ENCODE data around the gene PTH1R.

The PTH1R gene

DNA sequence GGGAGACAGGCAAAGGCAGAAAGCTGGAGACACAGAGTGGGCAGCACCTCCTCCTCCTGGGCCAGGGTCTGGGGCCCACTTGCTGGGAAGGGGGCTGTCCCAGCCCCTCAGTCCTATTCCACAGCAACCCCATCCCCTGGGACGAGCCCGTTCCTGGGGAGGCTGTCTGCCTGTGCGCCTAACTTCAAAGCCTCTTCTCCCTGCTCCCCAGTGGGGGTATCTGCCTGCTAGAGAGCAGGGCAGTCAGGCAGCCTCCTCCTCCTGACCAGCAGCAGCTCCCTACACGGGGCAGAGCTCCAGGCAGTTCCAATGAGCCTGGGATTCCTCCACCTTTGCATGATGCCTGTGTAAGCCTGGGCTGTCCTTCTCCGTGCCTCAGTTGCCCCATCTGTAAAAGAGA, 6.9 kb downstream of the PTH1R start:
- no peak for DNase-seq

- DNase-seq: no peak
Measured at GRCh38 chr3:46884929-46885328, 7.4 kb downstream of the PTH1R start.

GRCh38 chr3:46885612-46886011, 8.1 kb downstream of the PTH1R start:
- no peak for DNase-seq

DNA sequence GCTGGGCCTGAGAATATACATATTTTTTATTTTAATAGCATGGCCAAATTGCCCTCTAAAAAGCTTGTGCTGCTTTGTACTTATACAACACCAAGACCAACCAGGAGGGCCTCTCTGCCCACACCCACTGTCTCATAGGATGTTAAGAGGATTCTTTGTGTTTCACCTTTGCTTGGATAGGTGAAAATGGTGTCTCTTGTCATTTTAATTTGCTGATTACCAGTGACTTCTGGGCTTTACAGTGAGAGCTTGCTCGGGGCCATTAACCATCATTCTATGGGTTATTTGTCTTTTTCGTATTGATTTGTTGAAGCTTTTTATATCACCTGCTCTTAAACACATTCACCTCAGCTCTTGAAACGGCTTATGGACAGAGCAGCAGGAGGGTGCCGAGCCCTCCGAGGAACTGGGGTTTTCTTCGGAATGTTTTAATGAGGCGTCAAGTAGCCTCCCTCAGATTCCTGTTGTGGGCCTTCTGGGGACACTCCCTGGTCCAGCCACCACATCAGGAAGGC, 10.5 kb downstream of the PTH1R start:
- no peak for DNase-seq

GRCh38 chr3:46888705-46889104, 11.2 kb downstream of the PTH1R start:
- DNase-seq: no peak

DNA sequence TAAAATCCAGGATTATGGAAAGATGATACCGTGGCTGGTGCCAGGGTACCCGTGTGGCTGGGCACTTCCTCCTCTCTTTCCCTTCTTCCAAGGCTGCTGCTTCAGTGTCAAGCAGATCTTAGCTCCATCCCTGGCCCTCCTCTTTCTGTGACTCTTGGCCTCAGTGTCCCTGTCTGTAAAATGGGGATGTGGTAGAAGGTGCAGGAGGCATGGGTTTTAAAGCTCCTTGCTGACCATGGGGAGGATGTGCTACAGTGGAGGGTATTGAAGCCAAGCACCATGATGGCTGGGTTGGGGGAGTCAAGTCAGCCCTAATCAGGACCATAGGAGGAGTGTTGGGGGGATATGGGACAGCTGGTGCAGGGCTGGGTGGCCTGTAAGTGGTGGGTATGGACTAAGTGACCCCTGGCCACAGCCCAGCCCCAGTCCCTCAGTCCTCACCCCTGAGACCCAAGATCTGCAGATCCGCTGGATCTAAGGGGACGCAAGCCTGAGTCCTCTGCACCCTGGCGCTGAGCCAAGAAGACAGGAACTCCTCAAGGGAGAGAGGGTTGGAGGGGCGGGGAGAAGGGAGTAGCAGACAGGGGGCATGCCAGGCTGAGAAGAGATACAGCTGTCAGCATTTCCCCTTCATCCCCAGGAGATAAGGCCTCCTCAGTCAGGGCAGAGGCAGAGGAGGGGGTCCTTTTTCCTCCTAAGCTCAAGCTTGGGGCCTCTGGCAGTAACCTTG, 12.0 kb downstream of the PTH1R start:
- DNase-seq: no peak

GRCh38 chr3:46890132-46890531, 12.6 kb downstream of the PTH1R start:
- DNase-seq: no peak

- DNase-seq: no peak
Measured at GRCh38 chr3:46891132-46891531, 13.6 kb downstream of the PTH1R start.

DNA sequence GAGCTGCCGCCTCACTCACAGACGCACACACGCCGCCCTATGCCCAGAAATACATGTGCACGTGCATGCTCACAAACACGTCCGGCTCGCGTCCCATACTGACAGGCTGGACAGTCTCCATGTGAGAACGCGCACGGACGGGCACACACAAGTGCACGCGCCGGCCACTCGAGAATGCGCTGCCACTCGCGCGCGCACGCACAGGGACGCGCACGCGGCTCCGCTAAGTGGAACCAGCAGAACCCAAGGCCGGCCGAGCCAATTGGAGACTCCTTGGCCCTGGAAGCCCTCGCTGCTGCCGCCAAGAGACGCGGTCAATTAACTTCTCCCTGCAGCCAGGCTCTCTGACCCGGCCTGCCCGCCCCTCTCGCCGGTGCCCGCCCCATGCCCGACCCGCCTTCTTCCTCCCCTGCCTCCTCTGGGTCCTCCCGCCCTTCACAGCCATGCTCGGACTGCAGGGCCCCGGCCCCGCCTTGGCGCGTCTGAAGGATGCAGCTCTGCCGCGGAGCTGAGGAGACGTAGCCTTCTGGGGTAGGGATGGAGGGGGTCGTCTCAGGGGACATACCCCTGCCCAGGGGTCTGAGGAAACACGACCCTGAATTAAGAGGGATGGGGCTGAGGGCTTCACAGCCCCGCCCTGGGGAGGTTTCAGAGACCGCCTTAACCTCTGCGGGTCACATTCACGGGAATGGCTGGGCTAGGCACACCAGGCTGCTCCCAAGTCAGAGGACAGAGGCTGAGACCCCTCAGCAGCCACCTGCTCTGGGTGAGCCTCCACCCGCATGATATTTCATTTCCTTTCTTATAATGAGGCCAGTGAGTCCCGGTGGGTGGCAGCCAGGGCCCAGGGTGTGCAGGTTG, 15.0 kb downstream of the PTH1R start:
- DNase-seq: peak; percentile 18

DNA sequence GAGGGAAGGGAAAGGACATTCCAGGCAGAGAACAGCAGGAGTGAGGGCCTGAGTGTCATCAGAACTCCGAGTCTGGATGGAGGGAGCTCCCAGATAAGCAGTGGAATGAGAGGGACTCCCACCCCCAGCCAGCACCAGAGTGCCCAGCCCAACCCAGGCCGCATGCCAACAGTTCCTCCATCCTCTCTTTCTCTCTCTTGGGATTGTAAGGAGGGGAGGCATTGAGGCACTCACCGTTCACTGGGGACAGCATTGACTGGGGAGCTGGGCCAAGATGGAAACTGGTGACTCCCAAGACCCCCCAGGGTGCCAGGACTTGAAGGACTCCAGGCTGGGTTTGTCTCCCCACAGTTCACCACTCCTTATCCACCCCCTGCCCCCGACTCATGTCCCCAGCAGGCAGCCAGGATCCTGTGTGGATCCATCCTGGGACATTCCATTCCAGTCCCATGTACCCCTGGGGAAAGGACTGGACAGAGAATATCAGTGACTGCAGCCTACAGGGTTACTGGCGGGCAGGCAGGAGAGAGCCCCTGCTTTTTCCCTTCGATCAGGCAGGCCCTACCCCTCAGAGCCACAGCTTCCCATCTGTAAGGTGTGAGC, 15.7 kb downstream of the PTH1R start:
- no peak for DNase-seq

GRCh38 chr3:46893763-46894162, 16.2 kb downstream of the PTH1R start:
- DNase-seq: no peak

GRCh38 chr3:46894256-46894655, 16.7 kb downstream of the PTH1R start:
- no peak for DNase-seq

DNA sequence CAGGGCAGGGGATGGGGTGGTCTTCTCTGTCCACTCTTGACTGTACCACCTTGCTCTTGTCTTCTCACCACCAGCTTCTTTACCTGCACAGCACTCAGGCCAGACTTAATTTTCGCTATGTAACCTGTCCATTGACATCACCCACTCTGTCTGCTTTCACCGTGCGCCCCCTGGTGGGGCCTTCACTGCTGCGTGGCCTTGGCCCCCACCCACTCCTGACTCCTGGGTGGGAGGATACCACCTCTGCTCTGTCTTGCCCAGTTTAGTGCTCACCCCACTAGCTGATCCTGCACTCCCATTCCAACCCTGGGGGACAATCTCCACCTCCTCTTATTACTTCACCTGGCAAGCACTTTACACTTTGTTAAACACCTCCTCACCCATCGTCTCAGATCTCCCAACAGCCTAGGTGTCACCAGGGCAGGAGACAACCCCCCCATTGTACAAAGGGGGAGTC, 17.7 kb downstream of the PTH1R start:
- peak; percentile 42 for DNase-seq

- DNase-seq: no peak
Measured at GRCh38 chr3:46895761-46896160, 18.2 kb downstream of the PTH1R start.

DNA sequence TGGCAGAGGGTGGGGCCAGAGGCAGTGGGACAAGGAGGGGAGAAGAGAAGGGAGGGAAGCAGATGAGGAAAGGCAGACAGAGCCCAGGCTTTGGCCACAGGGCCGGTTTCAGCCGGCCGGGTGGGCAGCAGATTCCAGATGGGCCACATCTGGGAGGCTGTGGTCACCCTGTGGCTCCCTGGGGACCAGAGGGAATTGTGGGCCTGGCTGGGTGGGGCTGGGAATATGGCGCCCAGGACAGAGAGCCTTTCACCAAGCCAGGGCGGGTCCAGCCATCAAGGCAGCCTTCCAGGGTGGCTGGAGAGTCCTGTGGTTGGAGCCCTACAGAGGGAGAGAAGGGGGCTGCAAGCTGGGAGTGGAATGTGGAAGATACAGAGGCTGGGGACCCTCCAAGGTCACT, 18.9 kb downstream of the PTH1R start:
- no peak for DNase-seq

GRCh38 chr3:46897031-46897430, 19.5 kb downstream of the PTH1R start:
- DNase-seq: no peak

GRCh38 chr3:46897829-46898320, 20.4 kb downstream of the PTH1R start:
- no peak for DNase-seq

GRCh38 chr3:46898321-46899150, 21.0 kb downstream of the PTH1R start:
- no peak for DNase-seq

- DNase-seq: no peak
Measured at GRCh38 chr3:46899151-46900006, 21.9 kb downstream of the PTH1R start.

- DNase-seq: no peak
Measured at GRCh38 chr3:46900007-46900292, 22.4 kb downstream of the PTH1R start.

DNA sequence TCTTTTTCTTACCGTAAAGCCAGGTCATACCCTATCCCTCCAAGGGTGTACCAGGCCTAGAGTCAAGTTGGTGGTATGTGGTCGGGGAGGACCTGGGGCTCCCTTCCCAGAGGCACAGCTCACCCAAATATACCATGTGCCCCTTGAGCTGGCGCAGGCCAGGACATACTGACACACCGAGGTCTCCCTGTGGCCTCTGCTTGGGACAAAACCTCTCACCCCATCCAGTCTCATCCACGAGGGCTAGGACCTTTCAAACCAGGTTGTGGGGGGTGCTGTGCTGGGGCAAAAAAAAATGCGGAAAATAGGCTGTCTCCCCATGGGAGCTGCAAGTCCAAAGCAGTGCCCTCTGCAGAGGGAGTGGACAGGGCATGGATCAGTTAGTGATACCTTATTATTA, 22.8 kb downstream of the PTH1R start:
- no peak for DNase-seq

- no peak for DNase-seq
Measured at GRCh38 chr3:46901061-46901460, 23.5 kb downstream of the PTH1R start.
